ENCODE results near the gene GPRC5C. TPM values are rescaled to one million over a fixed set of nuclear protein-coding genes. Genes with fewer than 3 reads are reported as not detected.

The GPRC5C gene
- 3.7 TPM for polyA plus RNA-seq (2013, experiment 1 of 2)
- 4.0 TPM for polyA plus RNA-seq (2013, experiment 2 of 2)

DNA sequence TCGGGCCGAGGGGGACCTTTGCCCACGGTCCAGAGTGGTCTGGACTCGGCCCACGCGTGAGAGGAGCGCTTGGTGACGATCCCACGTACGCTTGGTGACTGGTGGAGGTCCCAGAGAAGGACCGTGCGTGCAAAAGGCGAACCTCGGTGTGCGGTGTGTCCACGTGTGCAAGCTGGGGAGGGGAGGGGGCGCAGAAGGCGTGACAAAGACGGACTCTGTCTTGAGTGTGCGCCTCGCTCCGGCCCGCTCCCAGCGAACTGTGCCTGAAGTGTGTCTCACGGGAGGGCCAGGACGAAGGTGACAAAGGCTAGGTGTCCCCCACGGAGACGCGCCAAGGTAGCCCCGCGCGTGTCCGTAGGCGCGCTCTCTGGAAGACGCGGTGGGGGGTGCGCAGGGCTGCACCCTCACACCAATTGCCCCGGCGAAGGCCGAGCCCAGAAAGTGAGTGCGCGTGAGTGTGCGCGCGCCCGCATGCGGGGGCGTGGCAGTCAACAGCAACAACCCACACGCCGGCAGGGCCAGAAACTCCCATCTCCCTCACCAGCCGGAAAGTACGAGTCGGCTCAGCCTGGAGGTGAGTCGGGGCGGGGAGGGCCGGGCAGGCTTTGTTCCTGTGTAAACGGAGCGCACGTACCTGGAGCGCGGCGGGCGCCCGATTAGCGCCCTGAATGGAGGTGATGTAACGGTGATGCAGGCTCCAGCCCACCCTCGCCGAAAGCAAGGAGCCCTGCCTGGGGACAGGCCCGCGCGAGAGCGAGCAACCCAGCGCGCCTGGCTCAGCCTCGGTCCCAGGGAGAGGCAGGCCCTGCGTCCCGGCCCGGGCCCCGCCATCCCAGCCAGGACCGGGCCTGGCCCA lies at the start of gene GPRC5C:
Gene GPRC5C (plus strand): TSS at position 521 of the 856 bp plus-strand sequence. CDS start 7,689 bp downstream, outside the sequence.
- Histone ChIP-seq H3K79me1 (ENCODE audit: low read length) (no peaks in the 10 kb centered on the region), H3K27me3 (ENCODE audit: insufficient read depth, low read length, poor library complexity) (no peaks in the 10 kb centered on the region), H3K18ac (ENCODE audit: low read length) (peak within 1 kb of the TSS; percentile 73), H3K36me3 (ENCODE audit: control insufficient read depth, insufficient read depth, low read length) (no peaks in the 10 kb centered on the region), H3K27ac (ENCODE audit: low read depth, low read length) (peak within 1 kb of the TSS; percentile 80), H4K5ac (ENCODE audit: low read length) (no peak within 1 kb of the TSS), H2BK5ac (ENCODE audit: low read length) (no peak within 1 kb of the TSS), H3K79me2 (ENCODE audit: control insufficient read depth, insufficient read depth, low read length) (no peaks in the 10 kb centered on the region), H2BK120ac (ENCODE audit: low read depth, low read length) (peak within 1 kb of the TSS; percentile 19), H4K8ac (ENCODE audit: low read depth, low read length) (no peak within 1 kb of the TSS), H2AK5ac (ENCODE audit: low read length) (no peak within 1 kb of the TSS), H3K4me3 (ENCODE audit: low read length) (peak within 1 kb of the TSS; percentile 67), H3K4ac (ENCODE audit: low read depth, low read length) (peak within 1 kb of the TSS; percentile 41), H3K9ac (ENCODE audit: low read length) (peak within 1 kb of the TSS; percentile 72), H3K56ac (ENCODE audit: low read length) (peak within 1 kb of the TSS; percentile 87), H3K4me2 (ENCODE audit: low read length) (peak within 1 kb of the TSS; percentile 95), H3K4me1 (ENCODE audit: control insufficient read depth, low read depth, low read length) (peaks cover 5% of the 10 kb centered on the region), H3K23ac (ENCODE audit: low read length) (peak within 1 kb of the TSS; percentile 83), H2BK15ac (replicated peaks; ENCODE audit: low read depth) (no peak within 1 kb of the TSS)
- no CpG with 5 or more reads among the region's 81 CpGs for WGBS (ENCODE audit: extremely low coverage, insufficient coverage, low lambda C conversion rate)
- peak; percentile 90 for DNase-seq

- no peaks in the 10 kb centered on the region for H3K79me2 ChIP-seq (ENCODE audit: control insufficient read depth, insufficient read depth, low read length)
- H4K8ac ChIP-seq (ENCODE audit: low read depth, low read length) = no peak overlapping the region
- no peak overlapping the region for H3K18ac ChIP-seq (ENCODE audit: low read length)
- no CpG with 5 or more reads among the region's 5 CpGs for WGBS (ENCODE audit: extremely low coverage, insufficient coverage, low lambda C conversion rate)
- no peak overlapping the region for H3K4me3 ChIP-seq (ENCODE audit: low read length)
- no peak overlapping the region for H3K4ac ChIP-seq (ENCODE audit: low read depth, low read length)
- no peak overlapping the region for H4K5ac ChIP-seq (ENCODE audit: low read length)
- H2BK15ac ChIP-seq (replicated peaks; ENCODE audit: low read depth) = no peak overlapping the region
- no peak overlapping the region for H2BK120ac ChIP-seq (ENCODE audit: low read depth, low read length)
- H3K27ac ChIP-seq (ENCODE audit: low read depth, low read length) = no peak overlapping the region
- H3K23ac ChIP-seq (ENCODE audit: low read length) = no peak overlapping the region
- no peak overlapping the region for H2BK5ac ChIP-seq (ENCODE audit: low read length)
- H2AK5ac ChIP-seq (ENCODE audit: low read length) = no peak overlapping the region
- H3K36me3 ChIP-seq (ENCODE audit: control insufficient read depth, insufficient read depth, low read length) = no peaks in the 10 kb centered on the region
- H3K4me2 ChIP-seq (ENCODE audit: low read length) = no peak overlapping the region
- H3K56ac ChIP-seq (ENCODE audit: low read length) = no peak overlapping the region
- H3K9ac ChIP-seq (ENCODE audit: low read length) = no peak overlapping the region
- peaks cover 2% of the 10 kb centered on the region for H3K4me1 ChIP-seq (ENCODE audit: control insufficient read depth, low read depth, low read length)
- H3K27me3 ChIP-seq (ENCODE audit: insufficient read depth, low read length, poor library complexity) = no peaks in the 10 kb centered on the region
- no peak for DNase-seq
- no peaks in the 10 kb centered on the region for H3K79me1 ChIP-seq (ENCODE audit: low read length)
Observed at GRCh38 chr17:74383141-74383540, 48.7 kb upstream of the GPRC5C start.

DNA sequence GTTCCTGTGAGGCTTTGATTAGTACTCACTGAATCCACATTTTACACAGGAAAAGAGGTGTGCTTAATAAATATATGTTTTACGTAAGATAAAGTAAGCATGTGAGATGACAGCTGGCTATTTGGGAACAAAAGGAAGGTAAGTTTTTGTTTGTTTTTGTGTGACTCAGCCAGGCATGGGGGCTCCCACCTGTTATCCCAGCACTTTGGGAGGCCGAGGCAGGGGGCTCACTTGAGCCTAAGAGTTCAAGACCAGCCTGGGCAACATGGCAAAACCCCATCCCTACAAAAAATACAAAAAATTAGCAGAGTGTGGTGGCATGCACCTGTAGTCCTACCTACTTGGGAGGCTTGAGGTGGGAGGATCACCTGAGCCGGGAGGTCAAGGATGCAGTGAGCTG lies 46.7 kb upstream of the GPRC5C start:
- no peak overlapping the region for H3K4me2 ChIP-seq (ENCODE audit: low read length)
- H3K4me1 ChIP-seq (ENCODE audit: control insufficient read depth, low read depth, low read length) = peaks cover 2% of the 10 kb centered on the region
- H3K4me3 ChIP-seq (ENCODE audit: low read length) = no peak overlapping the region
- H2AK5ac ChIP-seq (ENCODE audit: low read length) = no peak overlapping the region
- H3K23ac ChIP-seq (ENCODE audit: low read length) = no peak overlapping the region
- H3K27me3 ChIP-seq (ENCODE audit: insufficient read depth, low read length, poor library complexity) = no peaks in the 10 kb centered on the region
- H3K27ac ChIP-seq (ENCODE audit: low read depth, low read length) = no peak overlapping the region
- no CpG with 5 or more reads among the region's 3 CpGs for WGBS (ENCODE audit: extremely low coverage, insufficient coverage, low lambda C conversion rate)
- H3K56ac ChIP-seq (ENCODE audit: low read length) = no peak overlapping the region
- H3K18ac ChIP-seq (ENCODE audit: low read length) = no peak overlapping the region
- no peak overlapping the region for H3K9ac ChIP-seq (ENCODE audit: low read length)
- no peak overlapping the region for H4K8ac ChIP-seq (ENCODE audit: low read depth, low read length)
- no peak overlapping the region for H4K5ac ChIP-seq (ENCODE audit: low read length)
- DNase-seq = no peak
- no peaks in the 10 kb centered on the region for H3K79me1 ChIP-seq (ENCODE audit: low read length)
- H3K79me2 ChIP-seq (ENCODE audit: control insufficient read depth, insufficient read depth, low read length) = no peaks in the 10 kb centered on the region
- H3K36me3 ChIP-seq (ENCODE audit: control insufficient read depth, insufficient read depth, low read length) = no peaks in the 10 kb centered on the region
- no peak overlapping the region for H2BK15ac ChIP-seq (replicated peaks; ENCODE audit: low read depth)
- no peak overlapping the region for H2BK5ac ChIP-seq (ENCODE audit: low read length)
- H3K4ac ChIP-seq (ENCODE audit: low read depth, low read length) = no peak overlapping the region
- H2BK120ac ChIP-seq (ENCODE audit: low read depth, low read length) = no peak overlapping the region

- H2BK15ac ChIP-seq (replicated peaks; ENCODE audit: low read depth) = no peak overlapping the region
- H3K27ac ChIP-seq (ENCODE audit: low read depth, low read length) = no peak overlapping the region
- H3K4me1 ChIP-seq (ENCODE audit: control insufficient read depth, low read depth, low read length) = no peaks in the 10 kb centered on the region
- H2BK120ac ChIP-seq (ENCODE audit: low read depth, low read length) = no peak overlapping the region
- H3K18ac ChIP-seq (ENCODE audit: low read length) = no peak overlapping the region
- H3K9ac ChIP-seq (ENCODE audit: low read length) = no peak overlapping the region
- WGBS (ENCODE audit: extremely low coverage, insufficient coverage, low lambda C conversion rate) = no CpG with 5 or more reads among the region's 8 CpGs
- H3K4me3 ChIP-seq (ENCODE audit: low read length) = no peak overlapping the region
- H4K8ac ChIP-seq (ENCODE audit: low read depth, low read length) = no peak overlapping the region
- H3K4me2 ChIP-seq (ENCODE audit: low read length) = no peak overlapping the region
- H3K23ac ChIP-seq (ENCODE audit: low read length) = no peak overlapping the region
- no peak for DNase-seq
- no peak overlapping the region for H2BK5ac ChIP-seq (ENCODE audit: low read length)
- no peaks in the 10 kb centered on the region for H3K79me2 ChIP-seq (ENCODE audit: control insufficient read depth, insufficient read depth, low read length)
- H3K27me3 ChIP-seq (ENCODE audit: insufficient read depth, low read length, poor library complexity) = no peaks in the 10 kb centered on the region
- no peak overlapping the region for H3K4ac ChIP-seq (ENCODE audit: low read depth, low read length)
- H3K79me1 ChIP-seq (ENCODE audit: low read length) = no peaks in the 10 kb centered on the region
- no peaks in the 10 kb centered on the region for H3K36me3 ChIP-seq (ENCODE audit: control insufficient read depth, insufficient read depth, low read length)
- H3K56ac ChIP-seq (ENCODE audit: low read length) = no peak overlapping the region
- no peak overlapping the region for H2AK5ac ChIP-seq (ENCODE audit: low read length)
- no peak overlapping the region for H4K5ac ChIP-seq (ENCODE audit: low read length)
Observed at GRCh38 chr17:74386386-74386785, 45.5 kb upstream of the GPRC5C start.

DNA sequence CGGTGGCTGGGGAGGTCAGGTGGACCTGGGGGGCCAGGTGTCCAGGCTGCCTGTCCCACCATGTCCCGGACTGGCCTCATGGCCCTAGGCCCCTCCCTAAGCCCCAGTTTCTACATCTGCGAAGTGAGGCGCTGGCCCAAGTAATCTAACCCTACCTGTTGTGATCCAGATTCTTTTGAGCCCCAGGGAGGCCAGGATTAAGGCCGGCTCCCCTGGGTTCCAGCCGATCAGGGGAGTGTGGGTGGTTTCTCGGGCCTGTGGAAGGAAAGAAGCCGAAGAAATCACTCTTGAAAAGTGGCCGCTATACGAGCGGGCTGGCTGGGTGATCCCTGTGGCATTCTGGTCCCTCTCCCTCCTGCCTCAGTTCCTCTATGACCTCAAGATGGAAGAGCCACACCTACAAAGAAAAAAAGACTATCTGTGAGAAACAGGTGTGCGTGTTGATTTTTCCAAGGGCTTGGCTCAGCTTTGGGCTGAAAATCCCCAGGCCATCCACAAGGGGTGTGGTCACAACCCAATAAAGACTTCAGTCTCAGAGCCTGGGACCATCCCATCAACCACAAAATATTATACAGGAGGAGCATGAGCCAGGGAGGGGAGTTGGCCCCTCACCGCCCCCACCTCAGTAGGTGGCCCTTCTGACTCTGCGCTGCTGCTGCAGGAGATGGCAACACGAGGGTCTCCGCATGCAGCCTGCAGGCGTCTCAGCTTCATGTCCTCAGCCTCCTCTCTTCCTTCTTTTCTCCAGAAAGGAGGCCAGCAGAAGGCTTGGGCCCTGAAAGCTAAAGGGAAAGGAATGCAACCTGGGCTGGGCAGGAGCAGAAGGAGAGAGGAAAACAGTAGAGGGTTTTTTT lies 44.3 kb upstream of the GPRC5C start:
- Histone ChIP-seq H2BK5ac (ENCODE audit: low read length) (no peak overlapping the region), H3K9ac (ENCODE audit: low read length) (no peak overlapping the region), H4K8ac (ENCODE audit: low read depth, low read length) (no peak overlapping the region), H3K23ac (ENCODE audit: low read length) (no peak overlapping the region), H3K18ac (ENCODE audit: low read length) (no peak overlapping the region), H3K79me1 (ENCODE audit: low read length) (no peaks in the 10 kb centered on the region), H3K36me3 (ENCODE audit: control insufficient read depth, insufficient read depth, low read length) (no peaks in the 10 kb centered on the region), H3K4me2 (ENCODE audit: low read length) (no peak overlapping the region), H2BK15ac (replicated peaks; ENCODE audit: low read depth) (no peak overlapping the region), H3K56ac (ENCODE audit: low read length) (no peak overlapping the region), H3K4me3 (ENCODE audit: low read length) (no peak overlapping the region), H3K4me1 (ENCODE audit: control insufficient read depth, low read depth, low read length) (no peaks in the 10 kb centered on the region), H2BK120ac (ENCODE audit: low read depth, low read length) (no peak overlapping the region), H4K5ac (ENCODE audit: low read length) (no peak overlapping the region), H2AK5ac (ENCODE audit: low read length) (no peak overlapping the region), H3K4ac (ENCODE audit: low read depth, low read length) (no peak overlapping the region), H3K27ac (ENCODE audit: low read depth, low read length) (no peak overlapping the region), H3K79me2 (ENCODE audit: control insufficient read depth, insufficient read depth, low read length) (no peaks in the 10 kb centered on the region), H3K27me3 (ENCODE audit: insufficient read depth, low read length, poor library complexity) (no peaks in the 10 kb centered on the region)
- no CpG with 5 or more reads among the region's 17 CpGs for WGBS (ENCODE audit: extremely low coverage, insufficient coverage, low lambda C conversion rate)
- DNase-seq = no peak
